Measurements from ENCODE around the gene ZBTB46.

DNA sequence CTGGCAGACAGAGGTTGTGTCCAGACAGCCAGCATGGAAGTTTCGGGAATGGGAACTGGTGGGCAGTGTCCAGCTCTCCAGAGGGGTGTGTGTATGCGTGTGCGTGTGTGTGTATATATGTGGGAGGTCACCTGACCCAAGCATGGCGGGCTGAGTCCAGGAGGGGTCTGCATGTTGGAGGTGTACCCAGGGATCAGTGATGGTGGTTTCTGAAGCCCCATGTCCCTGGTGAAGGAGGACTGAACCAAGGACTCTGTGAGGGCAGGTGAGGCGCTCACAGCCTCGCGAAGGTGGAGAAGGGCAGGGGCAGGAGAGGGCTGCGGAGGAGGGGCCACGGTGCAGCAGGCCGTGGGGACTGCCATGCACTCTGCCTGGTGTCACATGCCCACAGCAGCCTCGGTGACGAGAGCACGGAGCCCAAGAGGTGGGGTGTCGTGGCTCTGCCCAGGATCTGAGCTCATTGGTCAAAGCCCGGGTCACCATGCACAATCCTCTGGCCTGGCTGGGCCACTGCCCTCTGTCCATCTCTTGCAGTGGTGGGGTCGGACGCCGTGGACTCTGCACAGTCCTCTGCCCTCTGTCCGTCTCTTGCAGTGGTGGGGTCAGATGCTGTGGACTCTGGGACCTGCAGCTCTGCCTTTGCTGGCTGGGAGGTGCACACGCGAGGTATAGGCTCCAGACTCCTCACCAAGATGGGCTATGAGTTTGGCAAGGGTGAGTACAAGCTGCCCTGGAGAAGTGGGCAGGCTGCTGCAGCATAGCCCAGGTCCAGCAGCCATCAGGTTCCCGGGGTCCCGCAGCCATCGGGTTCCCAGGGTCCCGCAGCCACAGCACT, 96.7 kb downstream of the ZBTB46 start:
- TF ChIP-seq, protein P1, sequence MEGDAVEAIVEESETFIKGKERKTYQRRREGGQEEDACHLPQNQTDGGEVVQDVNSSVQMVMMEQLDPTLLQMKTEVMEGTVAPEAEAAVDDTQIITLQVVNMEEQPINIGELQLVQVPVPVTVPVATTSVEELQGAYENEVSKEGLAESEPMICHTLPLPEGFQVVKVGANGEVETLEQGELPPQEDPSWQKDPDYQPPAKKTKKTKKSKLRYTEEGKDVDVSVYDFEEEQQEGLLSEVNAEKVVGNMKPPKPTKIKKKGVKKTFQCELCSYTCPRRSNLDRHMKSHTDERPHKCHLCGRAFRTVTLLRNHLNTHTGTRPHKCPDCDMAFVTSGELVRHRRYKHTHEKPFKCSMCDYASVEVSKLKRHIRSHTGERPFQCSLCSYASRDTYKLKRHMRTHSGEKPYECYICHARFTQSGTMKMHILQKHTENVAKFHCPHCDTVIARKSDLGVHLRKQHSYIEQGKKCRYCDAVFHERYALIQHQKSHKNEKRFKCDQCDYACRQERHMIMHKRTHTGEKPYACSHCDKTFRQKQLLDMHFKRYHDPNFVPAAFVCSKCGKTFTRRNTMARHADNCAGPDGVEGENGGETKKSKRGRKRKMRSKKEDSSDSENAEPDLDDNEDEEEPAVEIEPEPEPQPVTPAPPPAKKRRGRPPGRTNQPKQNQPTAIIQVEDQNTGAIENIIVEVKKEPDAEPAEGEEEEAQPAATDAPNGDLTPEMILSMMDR (conservative IDR thresholded peaks at IDR 0.05) = no peak
- TF ChIP-seq ZFX (IDR thresholded peaks at IDR 0.05) = no peak

Data from C4-2B (cell line).